H9 (cell line): ENCODE results near the gene UBE3C. TPM values are rescaled to one million over a fixed set of nuclear protein-coding genes. Genes with fewer than 3 reads are reported as not detected.

ENCODE experiments used
- DNase-seq: peaks from one replicate; pipeline ENCODE4 v3.0.0-alpha.2; 2017
- H2AFZ ChIP-seq: one replicate; pipeline ENCODE4 v1.6.1; 2013; ENCODE audit warnings: mild to moderate bottlenecking, low read length, control low read depth, moderate library complexity
- H2AK5ac ChIP-seq: 2 replicates; pipeline ENCODE4 v1.6.1; 2013; ENCODE audit warnings: low read length, control low read depth, mixed read lengths; ENCODE audit not compliant: insufficient read length
- H2BK120ac ChIP-seq: one replicate; pipeline ENCODE4 v1.6.1; 2013; ENCODE audit warnings: low read depth, mild to moderate bottlenecking, low read length, control low read depth, inconsistent platforms; ENCODE audit not compliant: poor library complexity, severe bottlenecking
- H2BK12ac ChIP-seq: 2 replicates; pipeline ENCODE4 v1.6.1; 2013; ENCODE audit warnings: low read length, control low read depth, mixed read lengths, low read depth; ENCODE audit not compliant: insufficient read length
- H2BK15ac ChIP-seq: 2 replicates; pipeline ENCODE4 v1.6.1; 2013; ENCODE audit warnings: low read depth, low read length, control low read depth
- H2BK20ac ChIP-seq: one replicate; pipeline ENCODE4 v1.6.1; 2013; ENCODE audit warnings: low read depth, mild to moderate bottlenecking, low read length, control low read depth, inconsistent platforms; ENCODE audit not compliant: poor library complexity, severe bottlenecking
- H2BK5ac ChIP-seq: 2 replicates; pipeline ENCODE4 v1.6.1; 2013; ENCODE audit warnings: low read length, control low read depth, mixed read lengths; ENCODE audit not compliant: insufficient read length
- H3K14ac ChIP-seq: 2 replicates; pipeline ENCODE4 v1.6.1; 2013; ENCODE audit warnings: low read length, control low read depth; ENCODE audit not compliant: insufficient read depth
- H3K18ac ChIP-seq: 2 replicates; pipeline ENCODE4 v1.6.1; 2013; ENCODE audit warnings: low read depth, mild to moderate bottlenecking, mixed read lengths, low read length, control low read depth; ENCODE audit not compliant: insufficient read length
- H3K23ac ChIP-seq: 2 replicates; pipeline ENCODE4 v1.6.1; 2013; ENCODE audit warnings: low read length, control low read depth, mixed read lengths, low read depth; ENCODE audit not compliant: insufficient read length
- H3K23me2 ChIP-seq: 2 replicates; pipeline ENCODE4 v1.6.1; 2013; ENCODE audit warnings: low read depth, mild to moderate bottlenecking, mixed read lengths, low read length, control low read depth; ENCODE audit not compliant: insufficient read length, poor library complexity, severe bottlenecking
- H3K27ac ChIP-seq: 2 replicates; pipeline ENCODE4 v1.5.1; 2013; ENCODE audit warnings: low read length, control low read depth, mixed read lengths, low read depth; ENCODE audit not compliant: insufficient read length
- H3K27me3 ChIP-seq: 2 replicates; pipeline ENCODE4 v1.6.1; 2013; ENCODE audit warnings: low read length, control low read depth, inconsistent platforms; ENCODE audit not compliant: insufficient read depth
- H3K4ac ChIP-seq: 2 replicates; pipeline ENCODE4 v1.6.1; 2013; ENCODE audit warnings: low read depth, mild to moderate bottlenecking, control low read depth, inconsistent platforms, low read length, moderate library complexity
- H3K4me1 ChIP-seq: 2 replicates; pipeline ENCODE4 v1.6.1; 2013; ENCODE audit warnings: low read length, control low read depth, inconsistent platforms; ENCODE audit not compliant: insufficient read depth
- H3K4me2 ChIP-seq: 2 replicates; pipeline ENCODE4 v1.6.1; 2013; ENCODE audit warnings: low read length, control low read depth, mixed read lengths; ENCODE audit not compliant: insufficient read length, insufficient read depth
- H3K56ac ChIP-seq: 2 replicates; pipeline ENCODE4 v1.6.1; 2013; ENCODE audit warnings: low read depth, mild to moderate bottlenecking, mixed read lengths, low read length, control low read depth; ENCODE audit not compliant: insufficient read length
- H3K79me1 ChIP-seq: 2 replicates; pipeline ENCODE4 v1.6.1; 2013; ENCODE audit warnings: low read depth, mild to moderate bottlenecking, moderate library complexity, low read length, control low read depth, inconsistent platforms; ENCODE audit not compliant: insufficient read depth, poor library complexity, severe bottlenecking
- H3K79me2 ChIP-seq: 2 replicates; pipeline ENCODE4 v1.6.1; 2013; ENCODE audit warnings: low read length, control low read depth, inconsistent platforms; ENCODE audit not compliant: insufficient read depth
- H3K9ac ChIP-seq: 2 replicates; pipeline ENCODE4 v1.6.1; 2013; ENCODE audit warnings: low read length, control low read depth, mixed read lengths; ENCODE audit not compliant: insufficient read length; ENCODE audit errors: extremely low read depth
- H3K9me3 ChIP-seq: one replicate; pipeline ENCODE4 v1.6.1; 2013; ENCODE audit warnings: low read depth, low read length, inconsistent platforms; ENCODE audit not compliant: control insufficient read depth
- H3T11ph ChIP-seq: one replicate; pipeline ENCODE4 v1.6.1; 2013; ENCODE audit warnings: mild to moderate bottlenecking, low read length, control low read depth, inconsistent platforms
- H4K20me1 ChIP-seq: one replicate; pipeline ENCODE4 v1.6.1; 2013; ENCODE audit not compliant: control insufficient read depth, insufficient read length, insufficient read depth
- H4K5ac ChIP-seq: 2 replicates; pipeline ENCODE4 v1.6.1; 2013; ENCODE audit warnings: low read depth, mild to moderate bottlenecking, mixed read lengths, low read length, control low read depth; ENCODE audit not compliant: insufficient read length
- H4K8ac ChIP-seq: replicated peaks from 2 replicates; pipeline ENCODE4 v1.6.1; 2013; ENCODE audit warnings: low read length, control low read depth, mixed read lengths, low read depth; ENCODE audit not compliant: insufficient read length
- H4K91ac ChIP-seq: 2 replicates; pipeline ENCODE4 v1.6.1; 2013; ENCODE audit warnings: low read depth, mild to moderate bottlenecking, moderate library complexity, mixed read lengths, low read length, control low read depth; ENCODE audit not compliant: insufficient read length
- H3K27ac Mint-ChIP-seq, 3 experiments: 2 replicates in 2 of 3; 3 replicates in 1 of 3; pipeline ENCODE4 v1.8.0; 2020 to 2021; ENCODE audit warnings: mixed read lengths in 3 of 3, mild to moderate bottlenecking in 1 of 3, moderate library complexity in 1 of 3
- H3K27me3 Mint-ChIP-seq: 2 replicates; pipeline ENCODE4 v1.8.0; 2021; ENCODE audit warnings: low read depth, mild to moderate bottlenecking, moderate library complexity, mixed read lengths
- H3K36me3 Mint-ChIP-seq, 3 experiments: 2 replicates in 2 of 3; 3 replicates in 1 of 3; pipeline ENCODE4 v1.8.0; 2020 to 2021; ENCODE audit warnings: low read depth in 3 of 3, mixed read lengths in 3 of 3; ENCODE audit not compliant: insufficient read depth in 1 of 3
- H3K4me1 Mint-ChIP-seq, 2 experiments: 2 replicates each; pipeline ENCODE4 v1.8.0; 2020; ENCODE audit warnings: mixed read lengths in 2 of 2
- H3K4me3 Mint-ChIP-seq, 2 experiments: 2 replicates in 1 of 2; 3 replicates in 1 of 2; pipeline ENCODE4 v1.8.0; 2020 to 2021; ENCODE audit warnings: mild to moderate bottlenecking in 2 of 2, mixed read lengths in 2 of 2, moderate library complexity in 1 of 2
- H3K9me3 Mint-ChIP-seq, 2 experiments: 2 replicates in 1 of 2; 3 replicates in 1 of 2; pipeline ENCODE4 v1.8.0; 2020; ENCODE audit warnings: mild to moderate bottlenecking in 2 of 2, mixed read lengths in 2 of 2, moderate library complexity in 1 of 2
- CTCF ChIP-seq: fragments of 200-600 bp; sonication (generic); conservative IDR thresholded peaks from 3 replicates; pipeline ENCODE4 v1.8.0; 2021; ENCODE audit warnings: antibody characterized with exemption, mild to moderate bottlenecking
- WGBS: extraction: QIAGEN DNeasy Blood & Tissue Kit; methylation state at CpG from one replicate; pipeline ENCODE4 v1.1.7; 2013; ENCODE audit warnings: missing lambda C conversion rate, low lambda C conversion rate, mixed read lengths; ENCODE audit not compliant: insufficient read length; ENCODE audit errors: extremely low coverage; 5-methylcytosine and 5-hydroxymethylcytosine counted together
- total RNA-seq: library from RNA; stranded (reverse); gene quantifications from 2 replicates; pipeline ENCODE4 v1.2.1, GENCODE V29; 2021

The UBE3C gene
- total RNA-seq, 1 experiment from 2014 or later, result 63.3 TPM

DNA sequence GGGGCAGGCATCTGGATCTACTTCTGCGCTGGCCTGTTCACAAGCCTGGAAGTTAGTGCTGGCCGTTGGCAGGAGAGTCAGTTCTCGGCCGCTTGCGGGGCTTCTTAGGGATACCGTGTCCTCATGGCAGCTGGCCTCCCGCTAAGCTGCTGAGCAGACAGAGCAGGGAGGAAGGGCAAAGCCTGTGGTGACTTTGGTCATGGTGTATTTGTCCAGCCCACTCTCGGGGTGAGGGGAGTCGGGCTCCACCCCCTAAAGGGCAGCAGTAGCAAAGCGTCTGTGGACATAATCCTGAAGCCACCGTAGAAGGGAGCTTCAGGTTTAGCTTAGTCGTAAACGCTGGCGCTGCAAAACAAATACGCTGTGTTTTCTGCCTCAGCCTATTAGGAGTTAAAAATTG lies 12.2 kb downstream of the UBE3C start:
- Histone ChIP-seq H4K20me1 (peaks cover 4% of the 10 kb centered on the region), H3T11ph (no peak overlapping the region), H3K14ac (no peak overlapping the region), H3K9me3 (no peaks in the 10 kb centered on the region), H3K18ac (no peak overlapping the region), H3K27me3 (no peaks in the 10 kb centered on the region), H4K8ac (no peak overlapping the region), H2BK20ac (no peak overlapping the region), H2BK15ac (no peak overlapping the region), H3K4me2 (no peak overlapping the region), H3K23ac (no peak overlapping the region), H3K23me2 (no peaks in the 10 kb centered on the region), H3K9ac (no peak overlapping the region), H4K5ac (no peak overlapping the region), H2BK120ac (no peak overlapping the region), H3K56ac (no peak overlapping the region), H2BK12ac (no peak overlapping the region), H2AFZ (no peak overlapping the region), H2AK5ac (no peak overlapping the region), H2BK5ac (no peak overlapping the region), H3K79me1 (peaks cover 18% of the 10 kb centered on the region), H3K4ac (no peak overlapping the region), H4K91ac (no peak overlapping the region), H3K27ac (no peak overlapping the region), H3K79me2 (peaks cover 63% of the 10 kb centered on the region; the same call in 1 of the 2 replicates), H3K4me1 (peaks cover 3% of the 10 kb centered on the region; the same call in 1 of the 2 replicates)
- Mint-ChIP-seq H3K27ac (0 out of 7 replicates have a peak overlapping the region, but pooled peaks of 1 of the 3 experiments have one; percentile 29), H3K4me1 (peaks cover 36 to 45% of the 10 kb centered on the region in 2 experiments), H3K9me3 (no peaks in the 10 kb centered on the region), H3K4me3 (no peak overlapping the region; a peak in 1 of 5 replicates), H3K27me3 (no peaks in the 10 kb centered on the region), H3K36me3 (peaks cover 0 to 12% (median 5%) of the 10 kb centered on the region in 3 experiments; a peak in 6 of 7 replicates)
- DNase-seq, result peak; percentile 53
- WGBS, result no CpG with 5 or more reads among the region's 15 CpGs
- TF ChIP-seq CTCF, result no peak
